ENCODE results near the gene MAGEB17.

Gene MAGEB17

DNA sequence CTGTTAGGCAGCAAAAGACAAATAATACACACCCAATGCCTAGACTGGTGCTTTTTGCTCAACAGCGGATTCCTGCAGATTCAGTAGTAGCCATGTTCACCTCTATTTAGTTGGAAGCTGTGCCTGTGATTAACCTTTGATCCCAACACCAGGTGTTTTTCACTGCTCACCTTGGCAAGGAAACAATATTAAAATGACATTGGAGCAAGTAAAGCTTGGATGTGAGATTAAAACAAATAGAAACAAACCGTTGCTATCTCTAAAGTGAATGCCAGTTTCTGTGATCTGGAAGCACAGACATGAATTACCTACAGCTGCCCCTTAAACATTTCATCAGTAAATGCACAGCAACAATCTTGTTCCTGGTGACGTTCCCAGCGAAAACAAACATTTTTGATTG lies 35.7 kb downstream of the MAGEB17 start:
- Histone ChIP-seq H3K36me3 (ENCODE audit: control insufficient read depth, insufficient read depth, low read length) (no peaks in the 10 kb centered on the region), H3K27ac (ENCODE audit: insufficient read depth, low read length, poor library complexity, severe bottlenecking) (no peak overlapping the region), H3K4me1 (ENCODE audit: control insufficient read depth, insufficient read depth, low read length, poor library complexity, severe bottlenecking) (no peaks in the 10 kb centered on the region), H3K9me3 (ENCODE audit: control insufficient read depth, low read length) (no peaks in the 10 kb centered on the region), H3K4me3 (ENCODE audit: insufficient read depth, low read depth, low read length, poor library complexity, severe bottlenecking) (no peak overlapping the region), H3K27me3 (replicated peaks; ENCODE audit: control insufficient read depth, insufficient read depth, low read length, poor library complexity, severe bottlenecking) (no peaks in the 10 kb centered on the region)
- DNase-seq, result no peak

- H3K4me1 ChIP-seq (ENCODE audit: control insufficient read depth, insufficient read depth, low read length, poor library complexity, severe bottlenecking), result no peaks in the 10 kb centered on the region
- H3K27me3 ChIP-seq (replicated peaks; ENCODE audit: control insufficient read depth, insufficient read depth, low read length, poor library complexity, severe bottlenecking), result no peaks in the 10 kb centered on the region
- H3K36me3 ChIP-seq (ENCODE audit: control insufficient read depth, insufficient read depth, low read length), result no peaks in the 10 kb centered on the region
- DNase-seq, result no peak
- H3K27ac ChIP-seq (ENCODE audit: insufficient read depth, low read length, poor library complexity, severe bottlenecking), result no peak overlapping the region
- H3K9me3 ChIP-seq (ENCODE audit: control insufficient read depth, low read length), result no peaks in the 10 kb centered on the region
- H3K4me3 ChIP-seq (ENCODE audit: insufficient read depth, low read depth, low read length, poor library complexity, severe bottlenecking), result no peak overlapping the region
Observed at GRCh38 chrX:16204538-16204937, 37.3 kb downstream of the MAGEB17 start.

- Histone ChIP-seq H3K9me3 (ENCODE audit: control insufficient read depth, low read length) (no peaks in the 10 kb centered on the region), H3K27ac (ENCODE audit: insufficient read depth, low read length, poor library complexity, severe bottlenecking) (no peak overlapping the region)
Observed at GRCh38 chrX:16205840-16206239, 38.6 kb downstream of the MAGEB17 start.

GRCh38 chrX:16207634-16208033 lies 40.4 kb downstream of the MAGEB17 start:
- Histone ChIP-seq H3K4me3 (ENCODE audit: insufficient read depth, low read depth, low read length, poor library complexity, severe bottlenecking) (no peak overlapping the region), H3K27ac (ENCODE audit: insufficient read depth, low read length, poor library complexity, severe bottlenecking) (no peak overlapping the region), H3K4me1 (ENCODE audit: control insufficient read depth, insufficient read depth, low read length, poor library complexity, severe bottlenecking) (no peaks in the 10 kb centered on the region), H3K27me3 (replicated peaks; ENCODE audit: control insufficient read depth, insufficient read depth, low read length, poor library complexity, severe bottlenecking) (no peaks in the 10 kb centered on the region), H3K9me3 (ENCODE audit: control insufficient read depth, low read length) (no peaks in the 10 kb centered on the region), H3K36me3 (ENCODE audit: control insufficient read depth, insufficient read depth, low read length) (no peaks in the 10 kb centered on the region)
- no peak for DNase-seq

More at GRCh38 chrX:16205840-16206239, 38.6 kb downstream of the MAGEB17 start:
- Histone ChIP-seq H3K4me1 (ENCODE audit: control insufficient read depth, insufficient read depth, low read length, poor library complexity, severe bottlenecking) (no peaks in the 10 kb centered on the region), H3K27me3 (replicated peaks; ENCODE audit: control insufficient read depth, insufficient read depth, low read length, poor library complexity, severe bottlenecking) (no peaks in the 10 kb centered on the region), H3K4me3 (ENCODE audit: insufficient read depth, low read depth, low read length, poor library complexity, severe bottlenecking) (no peak overlapping the region), H3K36me3 (ENCODE audit: control insufficient read depth, insufficient read depth, low read length) (no peaks in the 10 kb centered on the region)
- DNase-seq, result no peak

GRCh38 chrX:16208601-16209000 lies 41.3 kb downstream of the MAGEB17 start:
- Histone ChIP-seq H3K36me3 (ENCODE audit: control insufficient read depth, insufficient read depth, low read length) (no peaks in the 10 kb centered on the region), H3K27ac (ENCODE audit: insufficient read depth, low read length, poor library complexity, severe bottlenecking) (no peak overlapping the region), H3K27me3 (replicated peaks; ENCODE audit: control insufficient read depth, insufficient read depth, low read length, poor library complexity, severe bottlenecking) (no peaks in the 10 kb centered on the region), H3K9me3 (ENCODE audit: control insufficient read depth, low read length) (no peaks in the 10 kb centered on the region), H3K4me1 (ENCODE audit: control insufficient read depth, insufficient read depth, low read length, poor library complexity, severe bottlenecking) (no peaks in the 10 kb centered on the region), H3K4me3 (ENCODE audit: insufficient read depth, low read depth, low read length, poor library complexity, severe bottlenecking) (no peak overlapping the region)
- no peak for DNase-seq

GRCh38 chrX:16210061-16210460 lies 42.8 kb downstream of the MAGEB17 start:
- Histone ChIP-seq H3K27me3 (replicated peaks; ENCODE audit: control insufficient read depth, insufficient read depth, low read length, poor library complexity, severe bottlenecking) (no peaks in the 10 kb centered on the region), H3K27ac (ENCODE audit: insufficient read depth, low read length, poor library complexity, severe bottlenecking) (no peak overlapping the region), H3K4me1 (ENCODE audit: control insufficient read depth, insufficient read depth, low read length, poor library complexity, severe bottlenecking) (no peaks in the 10 kb centered on the region), H3K36me3 (ENCODE audit: control insufficient read depth, insufficient read depth, low read length) (no peaks in the 10 kb centered on the region), H3K4me3 (ENCODE audit: insufficient read depth, low read depth, low read length, poor library complexity, severe bottlenecking) (no peak overlapping the region), H3K9me3 (ENCODE audit: control insufficient read depth, low read length) (no peaks in the 10 kb centered on the region)
- DNase-seq, result no peak

GRCh38 chrX:16212024-16212423 lies 44.7 kb downstream of the MAGEB17 start:
- no peaks in the 10 kb centered on the region for H3K36me3 ChIP-seq (ENCODE audit: control insufficient read depth, insufficient read depth, low read length)
- H3K9me3 ChIP-seq (ENCODE audit: control insufficient read depth, low read length), result no peaks in the 10 kb centered on the region
- H3K4me1 ChIP-seq (ENCODE audit: control insufficient read depth, insufficient read depth, low read length, poor library complexity, severe bottlenecking), result no peaks in the 10 kb centered on the region
- H3K27ac ChIP-seq (ENCODE audit: insufficient read depth, low read length, poor library complexity, severe bottlenecking), result no peak overlapping the region
- DNase-seq, result no peak
- no peaks in the 10 kb centered on the region for H3K27me3 ChIP-seq (replicated peaks; ENCODE audit: control insufficient read depth, insufficient read depth, low read length, poor library complexity, severe bottlenecking)
- no peak overlapping the region for H3K4me3 ChIP-seq (ENCODE audit: insufficient read depth, low read depth, low read length, poor library complexity, severe bottlenecking)

DNA sequence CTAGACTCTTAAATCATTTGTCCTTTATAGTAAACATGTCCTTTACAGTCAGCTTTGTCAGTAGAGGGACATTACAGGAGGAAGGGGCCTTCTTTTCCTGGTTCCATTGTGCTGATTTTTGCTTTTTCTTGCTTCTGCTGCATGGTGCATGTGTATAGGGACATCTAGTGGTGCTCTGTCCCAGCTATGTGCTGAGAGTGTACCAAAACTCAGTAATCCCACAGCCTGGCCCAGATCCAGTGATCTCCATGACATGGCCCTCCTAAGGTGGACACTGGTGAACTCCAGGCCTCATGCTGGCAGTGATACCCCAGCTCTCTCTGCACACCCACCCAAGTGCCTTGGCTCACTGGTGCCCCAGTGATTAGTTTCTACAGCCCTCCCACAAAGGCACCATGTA lies 45.2 kb downstream of the MAGEB17 start:
- Histone ChIP-seq H3K4me3 (ENCODE audit: insufficient read depth, low read depth, low read length, poor library complexity, severe bottlenecking) (no peak overlapping the region), H3K9me3 (ENCODE audit: control insufficient read depth, low read length) (no peaks in the 10 kb centered on the region), H3K4me1 (ENCODE audit: control insufficient read depth, insufficient read depth, low read length, poor library complexity, severe bottlenecking) (no peaks in the 10 kb centered on the region), H3K36me3 (ENCODE audit: control insufficient read depth, insufficient read depth, low read length) (no peaks in the 10 kb centered on the region), H3K27ac (ENCODE audit: insufficient read depth, low read length, poor library complexity, severe bottlenecking) (no peak overlapping the region), H3K27me3 (replicated peaks; ENCODE audit: control insufficient read depth, insufficient read depth, low read length, poor library complexity, severe bottlenecking) (no peaks in the 10 kb centered on the region)
- DNase-seq, result no peak

GRCh38 chrX:16213961-16214360 lies 46.7 kb downstream of the MAGEB17 start:
- H3K36me3 ChIP-seq (ENCODE audit: control insufficient read depth, insufficient read depth, low read length), result no peaks in the 10 kb centered on the region
- H3K27ac ChIP-seq (ENCODE audit: insufficient read depth, low read length, poor library complexity, severe bottlenecking), result no peak overlapping the region
- no peak for DNase-seq
- H3K27me3 ChIP-seq (replicated peaks; ENCODE audit: control insufficient read depth, insufficient read depth, low read length, poor library complexity, severe bottlenecking), result no peaks in the 10 kb centered on the region
- H3K4me1 ChIP-seq (ENCODE audit: control insufficient read depth, insufficient read depth, low read length, poor library complexity, severe bottlenecking), result no peaks in the 10 kb centered on the region
- no peaks in the 10 kb centered on the region for H3K9me3 ChIP-seq (ENCODE audit: control insufficient read depth, low read length)
- no peak overlapping the region for H3K4me3 ChIP-seq (ENCODE audit: insufficient read depth, low read depth, low read length, poor library complexity, severe bottlenecking)

- Histone ChIP-seq H3K4me1 (ENCODE audit: control insufficient read depth, insufficient read depth, low read length, poor library complexity, severe bottlenecking) (no peaks in the 10 kb centered on the region), H3K4me3 (ENCODE audit: insufficient read depth, low read depth, low read length, poor library complexity, severe bottlenecking) (no peak overlapping the region)
- DNase-seq, result no peak
Observed at GRCh38 chrX:16215660-16216059, 48.4 kb downstream of the MAGEB17 start.

More at GRCh38 chrX:16215660-16216059, 48.4 kb downstream of the MAGEB17 start:
- Histone ChIP-seq H3K9me3 (ENCODE audit: control insufficient read depth, low read length) (no peaks in the 10 kb centered on the region), H3K27ac (ENCODE audit: insufficient read depth, low read length, poor library complexity, severe bottlenecking) (no peak overlapping the region), H3K36me3 (ENCODE audit: control insufficient read depth, insufficient read depth, low read length) (no peaks in the 10 kb centered on the region), H3K27me3 (replicated peaks; ENCODE audit: control insufficient read depth, insufficient read depth, low read length, poor library complexity, severe bottlenecking) (no peaks in the 10 kb centered on the region)

All from effector memory CD4-positive, alpha-beta T cell (primary cell).